NOMO-1 treated with dmso at 0.1 percent for 144 hours (cell line): ENCODE measurements around the gene ENAH.
"Not testable (repeated sequence)": the region's sequence is repeated elsewhere in the genome, so short reads cannot be mapped to it uniquely, and the experiment has no call there.

Experiments
- DNase-seq: peaks from one replicate; lab custom pipeline; 2025; ENCODE audit not compliant: unreplicated experiment; lab: John Stamatoyannopoulos, UW

ENAH gene

GRCh38 chr1:225652729-225653462 lies at the start of gene ENAH:
TSS of gene ENAH (minus strand) at chr1:225653123. CDS start at chr1:225652690, 433 bp downstream.
- peak; percentile 11 for DNase-seq

- DNase-seq, result no peak
Observed at GRCh38 chr1:225700889-225701465, 48.1 kb upstream of the ENAH start.

- no peak for DNase-seq
Observed at GRCh38 chr1:225700164-225700821, 47.4 kb upstream of the ENAH start.

- no peak for DNase-seq
Observed at GRCh38 chr1:225699336-225699735, 46.4 kb upstream of the ENAH start.

DNA sequence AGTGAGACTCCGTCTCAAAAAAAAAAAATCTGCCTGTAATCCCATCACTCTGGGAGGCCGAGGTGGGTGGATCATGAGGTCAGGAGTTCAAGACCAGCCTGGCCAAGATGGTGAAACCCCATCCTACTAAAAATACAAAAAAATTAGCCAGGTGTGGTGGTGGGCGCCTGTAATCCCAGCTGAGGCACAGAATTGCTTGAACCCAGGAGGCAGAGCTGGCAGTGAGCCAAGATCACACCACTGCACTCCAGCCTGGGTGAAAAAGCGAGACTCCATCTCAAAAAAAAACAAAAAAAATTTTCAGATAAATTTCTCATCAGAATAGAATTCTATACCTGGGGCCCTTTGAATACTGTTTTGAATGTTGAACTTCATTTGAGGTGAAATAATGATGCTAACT lies 45.3 kb upstream of the ENAH start:
- DNase-seq, result not testable (repeated sequence)

DNA sequence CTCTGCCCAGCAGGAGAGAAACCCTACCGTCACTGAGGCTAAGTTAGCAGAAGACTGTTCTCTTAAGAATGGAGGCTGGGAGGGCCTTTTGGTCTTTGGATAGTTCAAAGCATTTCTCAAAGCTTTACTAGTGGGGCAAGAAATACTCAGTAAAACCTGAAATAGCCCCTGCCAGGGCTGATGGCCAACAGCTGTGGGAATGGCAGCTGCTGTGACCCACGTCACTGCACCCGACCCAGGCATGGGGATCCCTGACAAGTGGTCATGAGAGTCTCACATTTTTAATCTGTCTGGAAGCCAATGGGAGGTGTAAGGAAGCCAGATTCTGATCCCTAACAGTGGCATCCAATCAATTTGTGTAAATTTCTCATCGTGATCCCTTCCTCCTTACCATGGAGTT lies 44.5 kb upstream of the ENAH start:
- DNase-seq, result no peak

DNA sequence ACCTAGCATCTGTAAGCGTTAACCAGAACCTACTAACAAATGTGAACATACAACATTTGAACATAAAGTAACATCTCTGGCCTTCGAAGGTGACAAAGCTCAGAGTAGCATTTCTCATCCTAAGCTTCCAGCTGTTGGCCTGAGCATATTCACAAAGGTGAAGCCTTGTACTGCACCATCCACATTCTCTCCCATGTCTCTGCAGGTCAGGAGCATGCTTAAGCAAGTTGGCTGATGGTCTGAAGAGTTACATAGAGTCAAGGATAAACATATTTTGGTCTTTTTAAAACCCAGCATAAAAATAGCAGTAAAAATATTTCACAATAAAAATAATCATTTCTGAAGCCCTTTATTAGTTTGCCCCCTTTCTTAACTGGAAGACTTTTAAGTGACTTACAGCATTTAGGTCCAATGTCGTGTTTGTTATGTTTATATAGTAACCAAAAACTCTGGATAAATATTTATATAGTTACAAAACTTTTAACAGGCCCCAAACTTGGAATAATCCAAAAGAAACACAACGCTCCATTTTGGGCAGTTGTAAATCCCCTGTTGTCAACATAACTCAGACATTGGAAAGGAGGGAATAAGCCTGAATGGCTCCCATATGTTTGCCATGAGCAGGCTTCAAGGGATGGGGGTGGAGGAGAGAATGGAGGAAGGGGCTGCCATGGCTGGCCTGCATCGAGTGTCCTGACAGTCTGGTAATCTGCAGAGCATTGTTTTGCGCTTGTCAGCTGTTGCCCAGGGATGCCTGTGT lies 42.8 kb upstream of the ENAH start:
- no peak for DNase-seq

DNA sequence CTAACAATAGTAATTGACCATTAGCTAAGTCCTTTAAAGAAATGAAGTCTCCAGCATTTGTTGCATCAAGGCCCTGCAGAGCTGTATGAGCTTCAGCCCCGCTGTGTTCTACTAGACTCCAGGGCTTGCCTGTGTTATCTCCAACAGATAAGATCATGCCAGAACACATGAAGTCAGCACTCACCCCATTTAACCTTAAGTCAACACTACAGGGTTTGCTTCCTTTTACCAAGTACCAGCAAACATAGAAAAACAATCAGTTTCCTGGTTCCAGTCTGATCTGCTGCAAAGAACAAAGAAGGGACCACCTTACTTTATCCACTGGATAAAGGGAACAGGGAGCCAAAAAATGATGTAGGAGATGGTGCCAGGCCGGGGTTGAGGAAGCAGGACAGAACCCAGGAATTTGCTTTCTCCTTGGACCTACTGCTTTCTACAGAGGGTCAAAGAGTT lies 41.3 kb upstream of the ENAH start:
- no peak for DNase-seq

GRCh38 chr1:225693697-225694096 lies 40.8 kb upstream of the ENAH start:
- DNase-seq, result not testable (repeated sequence)

DNA sequence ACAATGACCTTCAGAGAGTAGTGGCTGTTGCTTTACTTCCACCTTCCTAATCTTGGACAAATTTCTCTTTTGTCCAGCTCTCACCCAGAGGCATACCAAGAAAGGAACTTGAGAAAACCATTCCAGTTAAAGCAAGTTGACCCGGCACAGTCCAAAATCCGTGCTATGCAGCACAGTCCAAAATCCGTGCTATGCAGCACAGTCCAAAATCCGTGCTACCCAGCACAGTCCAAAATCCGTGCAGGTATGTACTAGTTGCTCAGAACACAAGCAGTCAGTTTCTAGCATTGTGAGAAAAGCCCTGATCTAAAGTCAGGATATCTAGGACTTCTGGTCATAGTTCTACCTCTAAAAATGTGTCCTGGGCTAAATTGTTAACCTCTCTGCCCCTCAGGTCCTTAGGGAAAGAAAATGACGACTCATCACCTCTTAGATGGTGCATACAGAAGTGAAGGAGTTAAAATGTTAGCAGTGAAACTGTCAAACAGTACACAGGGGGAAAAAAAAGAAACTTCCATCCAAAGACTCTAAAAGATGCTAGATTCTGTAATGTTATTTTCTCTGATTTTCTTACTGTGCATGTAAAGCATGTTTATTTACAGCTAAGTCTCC lies 40.3 kb upstream of the ENAH start:
- no peak for DNase-seq

- DNase-seq, result no peak
Observed at GRCh38 chr1:225692517-225692879, 39.6 kb upstream of the ENAH start.

GRCh38 chr1:225691861-225692516 lies 39.1 kb upstream of the ENAH start:
- no peak for DNase-seq

GRCh38 chr1:225691377-225691776 lies 38.5 kb upstream of the ENAH start:
- DNase-seq, result no peak

DNA sequence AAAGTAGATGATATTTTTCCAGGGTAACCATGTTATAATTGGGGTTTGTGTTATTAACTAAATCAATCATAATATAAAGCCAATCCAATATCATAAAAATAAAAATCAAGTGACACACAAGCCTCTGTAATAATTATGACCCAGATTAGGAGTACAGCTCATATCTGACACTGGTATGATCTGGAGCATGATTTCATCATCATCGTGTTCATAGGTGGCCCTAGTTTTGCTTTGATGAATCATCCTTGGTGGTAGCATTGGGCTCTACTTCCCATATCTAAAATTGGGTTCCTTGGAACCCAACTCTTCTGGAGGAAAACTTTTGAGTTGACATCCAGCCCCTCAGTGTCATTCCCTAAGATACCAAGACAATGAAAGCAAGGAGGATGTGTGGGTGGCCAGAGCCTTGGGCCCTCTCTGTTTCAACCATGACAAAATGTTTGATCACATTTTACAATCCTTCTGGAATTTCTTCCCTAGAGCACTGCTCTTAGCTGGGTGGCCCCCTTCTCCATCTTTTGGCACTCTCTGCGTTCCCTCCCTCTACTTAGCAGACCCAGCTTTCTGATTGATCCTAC lies 37.0 kb upstream of the ENAH start:
- DNase-seq, result no peak

GRCh38 chr1:225688345-225688744 lies 35.4 kb upstream of the ENAH start:
- no peak for DNase-seq

GRCh38 chr1:225685476-225686176 lies 32.7 kb upstream of the ENAH start:
- DNase-seq, result no peak

- DNase-seq, result no peak
Observed at GRCh38 chr1:225684741-225685140, 31.8 kb upstream of the ENAH start.

- DNase-seq, result no peak
Observed at GRCh38 chr1:225681231-225681630, 28.3 kb upstream of the ENAH start.

- DNase-seq, result no peak
Observed at GRCh38 chr1:225678545-225678944, 25.6 kb upstream of the ENAH start.
